ELR (cell line): ENCODE measurements around the gene TMEM51.
A peak's percentile ranks its signal among the peaks of the same experiment; 100 is the strongest.

Source experiments
- DNase-seq: peaks from one replicate; pipeline ENCODE4 v3.0.0-alpha.2; 2015; ENCODE audit warnings: low read depth

TMEM51 gene

GRCh38 chr1:15177710-15178166 lies 24.2 kb downstream of the TMEM51 start:
- DNase-seq, result no peak

- peak; percentile 96 for DNase-seq
Measured at GRCh38 chr1:15178571-15179484, 25.3 kb downstream of the TMEM51 start.

GRCh38 chr1:15179485-15179883 lies 25.9 kb downstream of the TMEM51 start:
- no peak for DNase-seq

- DNase-seq, result no peak
Measured at GRCh38 chr1:15180189-15180588, 26.6 kb downstream of the TMEM51 start.

GRCh38 chr1:15180945-15181523 lies 27.5 kb downstream of the TMEM51 start:
- DNase-seq, result no peak

- no peak for DNase-seq
Measured at GRCh38 chr1:15181564-15181963, 28.0 kb downstream of the TMEM51 start.

GRCh38 chr1:15184436-15185241 lies 31.1 kb downstream of the TMEM51 start:
- no peak for DNase-seq

GRCh38 chr1:15185617-15186016 lies 32.1 kb downstream of the TMEM51 start:
- DNase-seq, result no peak

GRCh38 chr1:15186073-15186845 lies 32.7 kb downstream of the TMEM51 start:
- DNase-seq, result no peak

- DNase-seq, result no peak
Measured at GRCh38 chr1:15186846-15187151, 33.3 kb downstream of the TMEM51 start.

GRCh38 chr1:15187175-15188129 lies 33.9 kb downstream of the TMEM51 start:
- no peak for DNase-seq

GRCh38 chr1:15188130-15188524 lies 34.6 kb downstream of the TMEM51 start:
- DNase-seq, result no peak

GRCh38 chr1:15188678-15189077 lies 35.1 kb downstream of the TMEM51 start:
- DNase-seq, result peak; percentile 58

- DNase-seq, result peak; percentile 52
Measured at GRCh38 chr1:15189692-15190370, 36.3 kb downstream of the TMEM51 start.

- DNase-seq, result no peak
Measured at GRCh38 chr1:15191267-15191666, 37.7 kb downstream of the TMEM51 start.

GRCh38 chr1:15191770-15192169 lies 38.2 kb downstream of the TMEM51 start:
- DNase-seq, result no peak

- no peak for DNase-seq
Measured at GRCh38 chr1:15192916-15193550, 39.5 kb downstream of the TMEM51 start.

- no peak for DNase-seq
Measured at GRCh38 chr1:15195420-15196052, 42.0 kb downstream of the TMEM51 start.

GRCh38 chr1:15196069-15196468 lies 42.5 kb downstream of the TMEM51 start:
- no peak for DNase-seq
